HG02973 (cell line): Measurements from ENCODE around the gene RANBP9.

Source experiments
- ATAC-seq: cut with Tn5 transposase; IDR thresholded peaks from one replicate; pipeline ENCODE4 v1.9.1; 2021; ENCODE audit warnings: moderate library complexity; ENCODE audit not compliant: unreplicated experiment

RANBP9 gene

GRCh38 chr6:13679996-13680395 lies 31.6 kb downstream of the RANBP9 start:
- no peak for ATAC-seq

- ATAC-seq = no peak
These were observed 33.2 kb downstream of the RANBP9 start for GRCh38 chr6:13678255-13678983.

GRCh38 chr6:13677878-13678254 lies 33.8 kb downstream of the RANBP9 start:
- ATAC-seq = no peak

- no peak for ATAC-seq
These were observed 35.0 kb downstream of the RANBP9 start for GRCh38 chr6:13676551-13677156.

GRCh38 chr6:13674533-13675190 lies 37.0 kb downstream of the RANBP9 start:
- ATAC-seq = no peak

- no peak for ATAC-seq
These were observed 37.7 kb downstream of the RANBP9 start for GRCh38 chr6:13673825-13674444.

GRCh38 chr6:13673368-13673767 lies 38.3 kb downstream of the RANBP9 start:
- ATAC-seq = no peak

GRCh38 chr6:13672904-13673303 lies 38.7 kb downstream of the RANBP9 start:
- ATAC-seq = no peak

GRCh38 chr6:13671548-13672127 lies 40.0 kb downstream of the RANBP9 start:
- ATAC-seq = no peak

GRCh38 chr6:13669476-13669875 lies 42.2 kb downstream of the RANBP9 start:
- ATAC-seq = no peak

GRCh38 chr6:13668291-13668928 lies 43.2 kb downstream of the RANBP9 start:
- ATAC-seq = no peak

- ATAC-seq = no peak
These were observed 44.0 kb downstream of the RANBP9 start for GRCh38 chr6:13667655-13668054.

GRCh38 chr6:13666194-13667105 lies 45.2 kb downstream of the RANBP9 start:
- ATAC-seq = no peak

- no peak for ATAC-seq
These were observed 46.8 kb downstream of the RANBP9 start for GRCh38 chr6:13664703-13665352.

- ATAC-seq = no peak
These were observed 47.6 kb downstream of the RANBP9 start for GRCh38 chr6:13663986-13664385.

- ATAC-seq = no peak
These were observed 48.8 kb downstream of the RANBP9 start for GRCh38 chr6:13662651-13663334.

GRCh38 chr6:13661647-13662046 lies 50.0 kb downstream of the RANBP9 start:
- ATAC-seq = no peak

- no peak for ATAC-seq
These were observed 50.7 kb downstream of the RANBP9 start for GRCh38 chr6:13660893-13661292.

GRCh38 chr6:13660273-13660672 lies 51.4 kb downstream of the RANBP9 start:
- ATAC-seq = no peak
